GM18505 (cell line): ENCODE data around the gene EMC10.
"Not testable (repeated sequence)": the region's sequence is repeated elsewhere in the genome, so short reads cannot be mapped to it uniquely, and the experiment has no call there.

Source experiments
- ATAC-seq: cut with Tn5 transposase; IDR thresholded peaks from one replicate; pipeline ENCODE4 v1.9.1; 2021; ENCODE audit not compliant: unreplicated experiment
- POLR2A ChIP-seq: IDR thresholded peaks from 4 replicates; pipeline ENCODE4 v1.6.1; 2011; ENCODE audit warnings: borderline replicate concordance; ENCODE audit not compliant: insufficient read depth, insufficient read length; ENCODE audit errors: extremely low read depth

The EMC10 gene

GRCh38 chr19:50437862-50438449 is 38.4 kb upstream of the EMC10 start:
- no peak for TF ChIP-seq POLR2A
- no peak for ATAC-seq

GRCh38 chr19:50439130-50439529 is 37.2 kb upstream of the EMC10 start:
- not testable (repeated sequence) for ATAC-seq

- ATAC-seq: no peak
- no peak for TF ChIP-seq POLR2A
Observed at GRCh38 chr19:50444059-50444458, 32.2 kb upstream of the EMC10 start.

GRCh38 chr19:50447053-50447452 is 29.3 kb upstream of the EMC10 start:
- ATAC-seq: no peak
- TF ChIP-seq POLR2A: no peak

- no peak for ATAC-seq
- no peak for TF ChIP-seq POLR2A
Observed at GRCh38 chr19:50447750-50448149, 28.6 kb upstream of the EMC10 start.

- ATAC-seq: no peak
Observed at GRCh38 chr19:50449236-50449899, 26.9 kb upstream of the EMC10 start.

GRCh38 chr19:50450369-50451222 is 25.7 kb upstream of the EMC10 start:
- no peak for ATAC-seq
- no peak for TF ChIP-seq POLR2A

More at GRCh38 chr19:50449236-50449899, 26.9 kb upstream of the EMC10 start:
- TF ChIP-seq POLR2A: no peak

GRCh38 chr19:50451223-50451534 is 25.1 kb upstream of the EMC10 start:
- TF ChIP-seq POLR2A: no peak
- ATAC-seq: no peak

GRCh38 chr19:50453243-50453642 is 23.1 kb upstream of the EMC10 start:
- ATAC-seq: no peak
- no peak for TF ChIP-seq POLR2A

- TF ChIP-seq POLR2A: no peak
- no peak for ATAC-seq
Observed at GRCh38 chr19:50455992-50456391, 20.3 kb upstream of the EMC10 start.

- TF ChIP-seq POLR2A: no peak
- ATAC-seq: no peak
Observed at GRCh38 chr19:50457300-50457699, 19.0 kb upstream of the EMC10 start.

- no peak for TF ChIP-seq POLR2A
Observed at GRCh38 chr19:50458396-50459066, 17.8 kb upstream of the EMC10 start.

GRCh38 chr19:50459067-50459456 is 17.2 kb upstream of the EMC10 start:
- TF ChIP-seq POLR2A: no peak
- no peak for ATAC-seq

More at GRCh38 chr19:50458396-50459066, 17.8 kb upstream of the EMC10 start:
- no peak for ATAC-seq
